ENCODE results near the gene KHDRBS1.
A peak's percentile ranks its signal among the peaks of the same experiment; 100 is the strongest.
"Not testable (repeated sequence)": the region's sequence is repeated elsewhere in the genome, so short reads cannot be mapped to it uniquely, and the experiment has no call there.

KHDRBS1 gene, protein sequence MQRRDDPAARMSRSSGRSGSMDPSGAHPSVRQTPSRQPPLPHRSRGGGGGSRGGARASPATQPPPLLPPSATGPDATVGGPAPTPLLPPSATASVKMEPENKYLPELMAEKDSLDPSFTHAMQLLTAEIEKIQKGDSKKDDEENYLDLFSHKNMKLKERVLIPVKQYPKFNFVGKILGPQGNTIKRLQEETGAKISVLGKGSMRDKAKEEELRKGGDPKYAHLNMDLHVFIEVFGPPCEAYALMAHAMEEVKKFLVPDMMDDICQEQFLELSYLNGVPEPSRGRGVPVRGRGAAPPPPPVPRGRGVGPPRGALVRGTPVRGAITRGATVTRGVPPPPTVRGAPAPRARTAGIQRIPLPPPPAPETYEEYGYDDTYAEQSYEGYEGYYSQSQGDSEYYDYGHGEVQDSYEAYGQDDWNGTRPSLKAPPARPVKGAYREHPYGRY

DNA sequence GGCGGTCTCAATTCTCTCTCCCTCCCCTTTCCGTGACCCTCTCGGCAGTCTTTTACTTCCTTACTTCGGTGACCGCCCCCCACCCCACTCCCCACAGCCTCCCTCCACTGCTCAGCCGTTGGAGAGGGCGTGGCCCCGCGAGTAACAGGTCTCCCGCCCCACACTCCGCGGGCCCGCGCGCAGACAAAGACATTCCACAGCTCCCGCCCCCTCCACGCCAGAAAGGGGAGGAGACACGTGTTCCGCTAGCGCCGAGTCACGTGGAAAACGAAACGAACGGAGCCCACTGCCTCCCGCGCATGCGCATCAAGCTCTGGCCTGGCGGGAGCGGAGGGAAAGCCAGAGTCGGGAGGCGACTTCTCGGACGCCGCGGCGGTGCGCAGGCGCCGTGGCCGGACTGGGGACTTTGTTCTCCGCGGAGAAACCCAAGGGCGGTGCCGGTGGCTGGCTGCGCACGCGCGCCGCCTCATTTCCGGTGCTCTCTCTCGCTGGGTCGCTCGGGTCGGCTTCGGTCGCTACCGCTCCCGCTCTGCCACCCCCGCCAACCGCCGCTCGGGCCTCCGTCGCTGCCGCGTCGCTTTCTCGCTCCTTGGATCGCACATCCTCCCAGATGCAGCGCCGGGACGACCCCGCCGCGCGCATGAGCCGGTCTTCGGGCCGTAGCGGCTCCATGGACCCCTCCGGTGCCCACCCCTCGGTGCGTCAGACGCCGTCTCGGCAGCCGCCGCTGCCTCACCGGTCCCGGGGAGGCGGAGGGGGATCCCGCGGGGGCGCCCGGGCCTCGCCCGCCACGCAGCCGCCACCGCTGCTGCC lies at the start of gene KHDRBS1:
Gene KHDRBS1 (plus strand): TSS at position 483 of the 813 bp plus-strand sequence. CDS start 128 bp downstream, at position 611.
- DNase-seq = peak; percentile 97

DNA sequence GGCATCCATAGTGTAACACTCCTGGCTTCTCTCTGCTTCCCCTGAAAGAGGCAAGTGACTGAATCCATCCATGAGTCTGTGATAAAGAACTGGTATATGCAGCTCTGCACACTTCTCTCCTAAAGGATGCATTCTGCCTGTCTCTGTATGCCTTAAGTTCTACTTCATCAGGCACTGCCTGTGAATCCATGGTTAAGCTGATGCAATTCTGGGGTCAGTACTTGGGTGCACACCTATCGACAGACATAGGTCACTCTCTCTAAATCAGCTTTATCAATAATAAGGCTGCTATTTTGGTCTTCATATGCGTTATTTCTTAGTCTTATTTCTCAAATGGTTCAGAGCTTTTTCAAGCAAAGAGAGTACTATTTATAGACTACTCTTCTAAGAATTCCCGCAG lies 42.8 kb upstream of the KHDRBS1 start:
- DNase-seq = no peak

DNA sequence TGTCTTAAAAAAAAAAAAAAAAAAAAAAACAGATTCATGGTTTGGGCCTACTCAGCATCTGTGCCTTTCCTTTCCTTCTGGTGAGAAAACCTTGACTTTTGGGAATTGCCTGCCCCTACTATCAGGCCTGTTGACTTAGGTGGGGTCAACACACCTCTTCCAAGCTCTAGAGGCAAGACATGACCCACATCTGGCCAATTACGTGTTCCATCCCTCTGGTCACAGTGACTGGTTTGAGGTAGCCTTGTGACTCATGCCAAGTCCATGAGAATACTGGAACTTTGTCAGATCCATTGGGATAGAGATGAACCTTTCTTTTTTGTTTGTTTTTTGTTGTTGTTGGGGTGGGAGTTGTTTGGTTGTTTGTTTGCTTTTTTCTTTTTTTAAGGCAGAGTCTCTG lies 37.3 kb upstream of the KHDRBS1 start:
- DNase-seq = no peak

DNA sequence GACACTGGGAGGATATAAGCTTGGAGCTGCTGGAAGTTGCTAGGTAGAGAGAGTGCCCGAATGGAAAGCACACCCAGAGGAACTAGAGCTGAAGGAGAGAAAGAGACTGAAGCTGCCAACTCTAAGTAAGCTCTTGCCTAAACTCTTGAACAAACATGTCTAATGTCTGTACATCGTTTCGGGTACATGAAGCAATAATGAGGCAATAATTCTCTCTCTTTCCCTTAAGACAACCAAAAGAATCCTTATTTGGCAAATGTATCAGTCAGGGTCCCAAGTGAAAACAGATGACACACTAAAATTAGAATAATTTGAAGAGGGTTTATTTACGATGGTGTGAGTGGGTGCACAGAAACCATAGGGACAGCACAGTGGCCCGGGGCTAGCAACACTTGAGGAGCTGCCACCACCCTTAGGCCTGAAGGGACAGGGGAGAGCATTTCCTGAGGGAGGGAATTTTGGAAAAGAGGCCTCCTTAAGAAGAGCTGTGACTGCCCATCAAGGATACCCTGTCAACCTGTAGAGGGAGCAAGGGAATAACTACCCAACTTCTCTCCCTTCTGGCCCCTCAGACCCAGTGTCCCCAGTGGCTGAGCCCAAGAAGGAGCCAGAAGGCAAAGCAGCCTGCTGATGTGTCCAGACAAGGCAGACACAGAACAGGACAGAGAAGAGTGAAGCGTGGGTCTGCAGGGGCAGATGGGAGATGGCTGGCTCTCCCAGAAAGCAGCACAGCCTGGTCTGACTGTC lies 36.1 kb upstream of the KHDRBS1 start:
- no peak for DNase-seq

- DNase-seq = no peak
These were observed 34.7 kb upstream of the KHDRBS1 start for GRCh38 chr1:31978843-31979400.

- no peak for DNase-seq
These were observed 32.7 kb upstream of the KHDRBS1 start for GRCh38 chr1:31980835-31981455.

GRCh38 chr1:31981456-31981839 lies 32.2 kb upstream of the KHDRBS1 start:
- no peak for DNase-seq

- DNase-seq = peak; percentile 7
These were observed 31.7 kb upstream of the KHDRBS1 start for GRCh38 chr1:31981972-31982371.

GRCh38 chr1:31984419-31985347 lies 29.0 kb upstream of the KHDRBS1 start:
- peak; percentile 34 for DNase-seq

- no peak for DNase-seq
These were observed 28.2 kb upstream of the KHDRBS1 start for GRCh38 chr1:31985430-31985829.

DNA sequence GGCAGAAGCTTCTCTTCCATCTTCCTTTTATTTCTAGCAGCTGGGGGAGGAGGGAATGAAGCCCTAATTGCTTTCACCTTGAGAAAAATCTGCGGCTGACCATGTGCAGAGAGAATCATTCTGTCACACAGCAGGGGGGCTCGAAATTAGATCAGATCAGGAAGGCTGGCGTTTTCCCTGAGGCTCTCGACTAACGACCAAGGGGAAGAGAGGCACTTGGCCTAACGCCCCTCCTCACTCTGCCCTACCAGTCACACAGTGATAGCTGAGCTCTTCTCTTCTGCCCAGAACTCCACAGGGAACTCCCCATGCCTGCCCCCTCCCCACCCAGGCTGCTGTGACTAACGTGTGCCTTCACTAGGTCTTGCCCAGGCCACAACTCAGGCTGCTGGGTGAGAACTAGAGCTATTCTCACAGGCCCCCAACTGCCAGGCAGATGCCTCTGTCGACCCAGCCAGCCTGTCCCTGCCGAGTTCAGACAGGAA lies 26.5 kb upstream of the KHDRBS1 start:
- DNase-seq = no peak

GRCh38 chr1:31989964-31990363 lies 23.7 kb upstream of the KHDRBS1 start:
- no peak for DNase-seq

GRCh38 chr1:31991182-31991581 lies 22.5 kb upstream of the KHDRBS1 start:
- DNase-seq = no peak

- no peak for DNase-seq
These were observed 18.4 kb upstream of the KHDRBS1 start for GRCh38 chr1:31995263-31995662.

DNA sequence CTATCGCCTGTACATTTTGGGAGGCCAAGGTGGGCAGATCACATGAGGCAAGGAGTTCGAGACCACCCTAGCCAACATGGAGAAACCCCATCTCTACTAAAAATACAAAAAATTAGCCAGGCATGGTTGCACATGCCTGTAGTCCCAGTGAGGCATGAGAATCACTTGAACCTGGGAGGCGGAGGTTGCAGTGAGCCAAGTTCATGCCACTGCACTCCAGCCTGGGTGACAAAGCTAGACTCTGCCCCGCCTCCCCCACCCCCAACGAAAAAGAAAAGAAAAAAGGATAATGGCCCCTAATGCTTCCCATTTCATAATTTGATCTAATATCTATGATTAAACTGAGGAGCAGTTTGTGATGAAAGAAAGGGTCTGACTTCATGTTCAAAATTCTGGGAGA lies 17.5 kb upstream of the KHDRBS1 start:
- DNase-seq = not testable (repeated sequence)

DNA sequence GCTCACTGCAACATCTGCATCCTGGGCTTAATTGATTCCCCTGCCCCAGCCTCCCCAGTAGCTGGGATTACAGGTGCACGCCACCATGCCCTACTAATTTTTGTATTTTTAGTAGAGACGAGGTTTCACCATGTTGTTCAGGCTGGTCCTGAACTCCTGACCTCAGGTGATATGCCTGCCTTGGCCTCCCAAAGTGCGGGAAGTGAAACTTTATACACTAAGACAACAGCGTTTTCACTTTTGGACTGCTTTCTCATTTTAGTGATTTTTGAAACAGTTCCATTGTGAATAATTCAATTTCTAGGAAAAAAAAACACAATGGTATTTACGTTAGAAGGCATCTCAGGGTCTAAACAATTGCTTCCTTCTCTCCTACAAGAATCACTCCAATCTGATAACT lies 11.8 kb upstream of the KHDRBS1 start:
- no peak for DNase-seq

GRCh38 chr1:32002285-32002684 lies 11.4 kb upstream of the KHDRBS1 start:
- DNase-seq = not testable (repeated sequence)

DNA sequence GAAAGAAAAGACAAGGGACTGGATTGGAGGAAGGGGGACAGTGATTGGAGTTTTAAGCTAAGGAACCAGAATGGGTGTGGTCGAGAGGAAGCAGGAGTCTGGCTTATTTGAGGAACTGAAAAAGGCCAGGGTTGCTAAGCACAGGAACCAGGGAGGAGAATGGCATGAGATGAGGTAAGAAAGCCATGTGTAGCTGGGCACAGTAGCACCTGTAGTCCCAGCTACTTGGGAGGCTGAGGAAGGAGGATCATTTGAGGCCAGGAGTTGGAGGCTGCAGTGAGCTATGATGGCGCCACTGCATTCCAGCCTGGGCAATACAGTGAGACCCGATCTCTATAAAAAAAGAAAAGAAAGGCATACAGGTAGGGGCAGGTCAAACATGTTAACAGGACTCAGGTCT lies 8.1 kb upstream of the KHDRBS1 start:
- no peak for DNase-seq

GRCh38 chr1:32007591-32007940 lies 6.1 kb upstream of the KHDRBS1 start:
- no peak for DNase-seq

DNA sequence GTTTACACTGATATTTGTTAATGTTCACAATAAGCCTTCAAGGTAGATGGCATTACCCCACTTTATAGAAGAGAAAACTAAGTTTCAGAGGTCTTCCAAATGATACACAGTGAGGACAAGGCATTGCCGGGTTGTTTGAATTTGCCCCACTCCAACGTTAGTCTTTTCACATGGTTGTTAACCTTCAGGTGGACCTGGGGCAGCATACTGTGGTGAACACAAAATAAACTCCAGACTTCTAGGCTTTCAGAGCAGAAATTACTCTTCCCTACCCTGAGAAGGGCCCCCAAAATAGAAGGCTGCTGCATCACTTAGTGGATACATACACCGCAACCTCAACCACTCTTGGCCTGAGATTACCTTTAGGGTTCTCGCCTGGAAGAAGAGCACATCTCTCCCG lies 3.4 kb upstream of the KHDRBS1 start:
- DNase-seq = no peak

- DNase-seq = no peak
These were observed 821 bp upstream of the KHDRBS1 start for GRCh38 chr1:32012709-32013385.
